Esophagus squamous epithelium (tissue), 5 donors: ENCODE measurements around the gene SLC25A19. TPM values are rescaled to one million over a fixed set of nuclear protein-coding genes. Genes with fewer than 3 reads are reported as not detected.
A peak's percentile ranks its signal among the peaks of the same experiment; 100 is the strongest.

Source experiments
- DNase-seq: peaks from one replicate; lab custom pipeline; 2025; lab: John Stamatoyannopoulos, UW
- H3K27ac ChIP-seq, 4 donors: fragments of 200-600 bp; sonication (generic); one replicate each; pipeline ENCODE4 v1.5.1; 2016 to 2019; ENCODE audit warnings: mild to moderate bottlenecking in 1 of 4
- H3K27me3 ChIP-seq, 4 donors: fragments of 200-600 bp; sonication (generic); 1 replicate in 3 of 4; 2 replicates in 1 of 4; pipeline versions ENCODE4 v1.5.1 to v1.6.0; 2017 to 2021; ENCODE audit warnings: antibody characterized with exemption in 1 of 4
- H3K36me3 ChIP-seq, 3 donors: fragments of 200-600 bp; sonication (generic); one replicate each; pipeline ENCODE4 v1.5.1; 2016 to 2019
- H3K4me1 ChIP-seq, 3 donors: fragments of 200-600 bp; sonication (generic); one replicate each; pipeline ENCODE4 v1.5.1; 2017 to 2019
- H3K4me3 ChIP-seq, 4 donors: fragments of 200-600 bp; sonication (generic); 1 replicate in 3 of 4; 2 replicates in 1 of 4; pipeline ENCODE4 v1.5.1; 2016 to 2019; ENCODE audit warnings: mild to moderate bottlenecking in 2 of 4, moderate library complexity in 1 of 4
- H3K9me3 ChIP-seq, 3 donors: fragments of 200-600 bp; sonication (generic); one replicate each; pipeline ENCODE4 v1.5.1; 2016 to 2019
- CTCF ChIP-seq, 6 experiments: fragments of 450-650 bp in 4 of 6; fragments of 200-600 bp in 2 of 6; sonication (generic) in 2 of 6; IDR thresholded peaks; one replicate each; pipeline ENCODE4 v1.5.1; 2016 to 2019; ENCODE audit warnings: antibody characterized with exemption in 6 of 6, mild to moderate bottlenecking in 4 of 6, moderate library complexity in 4 of 6
- POLR2A ChIP-seq, 4 donors: fragments of 450-650 bp; IDR thresholded peaks; one replicate each; pipeline ENCODE4 v1.6.1; 2017; ENCODE audit warnings: antibody characterized with exemption in 4 of 4, mild to moderate bottlenecking in 4 of 4, moderate library complexity in 3 of 4
- WGBS, 2 donors: methylation state at CpG; one replicate each; pipeline ENCODE4 v1.1.5; 2018; 5-methylcytosine and 5-hydroxymethylcytosine counted together
- intact Hi-C: fragments of 100-400 bp; cut with DNase I; formaldehyde crosslinking; loops from one replicate; pipeline ENCODE4 v1.15.0; 2022
- total RNA-seq, 4 donors: library from RNA; depleted of rRNA; stranded (reverse); fragments of >200 nt; gene quantifications; one replicate each; pipeline ENCODE4 v1.1.0, GENCODE V29; 2016
- donor health status: DM: yes; HTN: yes; CAD: no.

SLC25A19 gene
- total RNA-seq, 4 donors from 2014 or later, result 9.2 to 15.2 (median 11.2) TPM

DNA sequence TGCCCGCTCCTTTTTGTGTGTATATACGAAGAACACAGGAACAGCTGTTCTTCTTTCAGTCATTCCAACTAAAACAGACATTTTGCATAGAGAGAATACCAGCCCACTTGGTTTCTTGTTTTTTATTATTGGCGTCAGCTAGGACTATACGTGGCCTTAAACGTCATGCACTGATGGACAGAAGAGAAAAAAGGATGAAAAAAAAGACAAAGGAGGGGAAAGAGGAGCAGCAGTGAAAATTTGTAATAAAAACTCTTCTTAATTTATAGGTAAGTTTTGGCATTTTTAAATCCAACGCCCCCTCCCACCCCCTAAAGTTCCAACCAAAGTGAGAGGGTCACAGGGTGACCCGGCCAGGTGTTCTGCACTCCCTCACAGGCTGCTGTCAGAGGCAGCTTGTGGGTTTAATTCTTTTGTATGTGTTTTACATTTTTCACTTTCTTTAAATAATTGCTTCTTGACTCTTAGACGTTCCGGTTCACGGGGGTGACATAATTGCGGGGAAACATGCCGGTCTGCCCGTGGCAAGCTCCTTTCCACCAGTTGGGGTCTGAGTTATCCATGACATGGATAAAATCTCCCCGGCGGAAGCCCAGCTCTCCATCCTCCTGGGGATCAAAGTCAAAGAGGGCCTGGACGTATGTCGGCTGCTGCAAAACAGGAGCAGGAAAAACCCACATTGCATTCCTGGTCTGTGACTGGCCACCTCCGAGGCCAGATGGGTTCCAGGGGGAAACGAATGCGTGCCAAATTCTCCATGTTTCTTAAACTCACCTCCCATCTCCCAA, 30.9 kb upstream of the SLC25A19 start:
- H3K36me3 ChIP-seq, result peaks cover 18 to 68% (median 20%) of the 10 kb centered on the region in 3 donors
- WGBS, 2 donors, result 70 to 84% methylated on average over 16 to 19 of the region's 20 CpGs
- no peaks in the 10 kb centered on the region for H3K27me3 ChIP-seq
- H3K9me3 ChIP-seq, result no peaks in the 10 kb centered on the region
- TF ChIP-seq POLR2A (IDR thresholded peaks at IDR 0.05) (peak in 1 of 4 donors; percentile 6), CTCF (IDR thresholded peaks at IDR 0.05) (no peak)
- intact Hi-C loops, result loop anchor here (5.0 to 10.0 kb wide), 2 partner anchors 92 to 185 kb away; no protein-coding TSS in a partner anchor
- peaks cover 3 to 23% (median 5%) of the 10 kb centered on the region in 3 donors for H3K4me1 ChIP-seq
- peak overlapping the region in 1 of 4 donors; percentile 26 for H3K27ac ChIP-seq
- no peak overlapping the region for H3K4me3 ChIP-seq
- DNase-seq, result no peak

- 86 to 100% methylated on average over 1 to 9 of the region's 10 CpGs for WGBS, 2 donors
- Histone ChIP-seq H3K27me3 (no peaks in the 10 kb centered on the region), H3K4me1 (peaks cover 0 to 26% (median 3%) of the 10 kb centered on the region in 3 donors), H3K36me3 (peaks cover 18 to 61% (median 20%) of the 10 kb centered on the region in 3 donors), H3K27ac (peak overlapping the region in 2 of 4 donors; percentile 13 to 69), H3K9me3 (no peaks in the 10 kb centered on the region), H3K4me3 (no peak overlapping the region)
- TF ChIP-seq CTCF (IDR thresholded peaks at IDR 0.05) (no peak), POLR2A (IDR thresholded peaks at IDR 0.05) (no peak)
- intact Hi-C loops, result no loop called here
- DNase-seq, result no peak
Measured at GRCh38 chr17:75318615-75319222, 29.5 kb upstream of the SLC25A19 start.

- 67 to 77% methylated on average over 9 to 10 of the region's 10 CpGs for WGBS, 2 donors
- H3K4me1 ChIP-seq, result peaks cover 0 to 21% (median 1%) of the 10 kb centered on the region in 3 donors
- H3K27ac ChIP-seq, result peak overlapping the region in 2 of 4 donors; percentile 13 to 69
- H3K36me3 ChIP-seq, result peaks cover 18 to 56% (median 20%) of the 10 kb centered on the region in 3 donors
- no peak for DNase-seq
- TF ChIP-seq POLR2A (IDR thresholded peaks at IDR 0.05) (no peak), CTCF (IDR thresholded peaks at IDR 0.05) (no peak)
- no peak overlapping the region for H3K4me3 ChIP-seq
- no peaks in the 10 kb centered on the region for H3K9me3 ChIP-seq
- intact Hi-C loops, result no loop called here
- no peaks in the 10 kb centered on the region for H3K27me3 ChIP-seq
Measured at GRCh38 chr17:75318211-75318610, 29.0 kb upstream of the SLC25A19 start.

GRCh38 chr17:75317671-75318070, 28.4 kb upstream of the SLC25A19 start:
- TF ChIP-seq CTCF (IDR thresholded peaks at IDR 0.05) (no peak), POLR2A (IDR thresholded peaks at IDR 0.05) (no peak)
- no peak for DNase-seq
- intact Hi-C loops, result no loop called here
- no peak overlapping the region for H3K4me3 ChIP-seq
- no peaks in the 10 kb centered on the region for H3K9me3 ChIP-seq
- peaks cover 18 to 54% (median 20%) of the 10 kb centered on the region in 3 donors for H3K36me3 ChIP-seq
- H3K27me3 ChIP-seq, result no peaks in the 10 kb centered on the region
- H3K4me1 ChIP-seq, result peaks cover 0 to 18% (median 0%) of the 10 kb centered on the region in 3 donors
- H3K27ac ChIP-seq, result peak overlapping the region in 2 of 4 donors; percentile 21 to 58
- 67 to 75% methylated on average over 11 of the region's 11 CpGs for WGBS, 2 donors

DNA sequence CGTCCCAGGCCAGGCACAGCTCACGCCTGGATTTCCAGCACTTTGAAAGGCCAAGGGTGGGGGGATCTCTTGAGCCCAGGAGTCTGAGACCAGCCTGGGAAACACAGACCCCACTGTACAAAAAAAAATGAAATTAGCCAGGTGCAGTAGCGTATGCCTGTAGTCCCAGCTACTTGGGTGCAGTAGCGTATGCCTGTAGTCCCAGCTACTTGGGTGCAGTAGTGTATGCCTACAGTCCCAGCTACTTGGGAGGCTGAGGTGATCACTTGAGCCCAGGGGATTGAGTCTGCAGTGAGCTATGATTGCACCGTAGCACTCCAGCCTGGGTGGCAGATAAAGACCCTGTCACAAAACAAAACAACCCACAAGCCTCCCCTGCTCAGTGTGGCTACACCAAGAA, 27.0 kb upstream of the SLC25A19 start:
- H3K27me3 ChIP-seq, result no peaks in the 10 kb centered on the region
- TF ChIP-seq POLR2A (IDR thresholded peaks at IDR 0.05) (no peak), CTCF (IDR thresholded peaks at IDR 0.05) (no peak)
- peaks cover 0 to 18% (median 0%) of the 10 kb centered on the region in 3 donors for H3K4me1 ChIP-seq
- H3K36me3 ChIP-seq, result peaks cover 12 to 41% (median 15%) of the 10 kb centered on the region in 3 donors
- H3K4me3 ChIP-seq, result no peak overlapping the region
- H3K9me3 ChIP-seq, result no peaks in the 10 kb centered on the region
- no peak for DNase-seq
- 76 to 88% methylated on average over 4 to 5 of the region's 5 CpGs for WGBS, 2 donors
- H3K27ac ChIP-seq, result peak overlapping the region in 1 of 4 donors; percentile 61
- intact Hi-C loops, result no loop called here
